ENCODE measurements around the gene DTD1.

Gene DTD1

GRCh38 chr20:18662279-18663040 lies 74.6 kb downstream of the DTD1 start:
- no peak for DNase-seq (ENCODE audit: low spot score)

GRCh38 chr20:18663932-18664331 lies 76.1 kb downstream of the DTD1 start:
- DNase-seq (ENCODE audit: low spot score): no peak

DNA sequence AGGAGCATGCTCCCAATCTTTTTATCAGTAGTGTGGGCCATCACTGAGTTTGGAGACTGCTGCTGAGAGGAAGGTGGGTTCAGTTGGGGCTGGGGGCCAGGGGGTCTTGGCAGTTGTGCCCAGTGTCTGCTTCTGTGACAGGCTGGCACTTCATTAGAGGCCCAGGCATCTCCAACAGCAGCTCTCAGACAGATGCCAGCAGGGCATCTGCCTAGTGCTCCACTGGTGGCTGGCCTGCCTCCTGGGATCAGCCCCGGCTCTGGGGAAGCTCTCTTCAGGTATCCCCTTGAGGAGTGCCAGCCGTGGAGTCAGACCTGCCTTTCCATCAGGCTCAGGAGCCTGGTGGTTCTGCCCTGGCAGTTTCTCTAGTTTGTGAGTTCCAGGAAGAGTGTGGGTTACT lies 77.3 kb downstream of the DTD1 start:
- no peak for DNase-seq (ENCODE audit: low spot score)

GRCh38 chr20:18666803-18667415 lies 79.1 kb downstream of the DTD1 start:
- DNase-seq (ENCODE audit: low spot score): no peak

DNA sequence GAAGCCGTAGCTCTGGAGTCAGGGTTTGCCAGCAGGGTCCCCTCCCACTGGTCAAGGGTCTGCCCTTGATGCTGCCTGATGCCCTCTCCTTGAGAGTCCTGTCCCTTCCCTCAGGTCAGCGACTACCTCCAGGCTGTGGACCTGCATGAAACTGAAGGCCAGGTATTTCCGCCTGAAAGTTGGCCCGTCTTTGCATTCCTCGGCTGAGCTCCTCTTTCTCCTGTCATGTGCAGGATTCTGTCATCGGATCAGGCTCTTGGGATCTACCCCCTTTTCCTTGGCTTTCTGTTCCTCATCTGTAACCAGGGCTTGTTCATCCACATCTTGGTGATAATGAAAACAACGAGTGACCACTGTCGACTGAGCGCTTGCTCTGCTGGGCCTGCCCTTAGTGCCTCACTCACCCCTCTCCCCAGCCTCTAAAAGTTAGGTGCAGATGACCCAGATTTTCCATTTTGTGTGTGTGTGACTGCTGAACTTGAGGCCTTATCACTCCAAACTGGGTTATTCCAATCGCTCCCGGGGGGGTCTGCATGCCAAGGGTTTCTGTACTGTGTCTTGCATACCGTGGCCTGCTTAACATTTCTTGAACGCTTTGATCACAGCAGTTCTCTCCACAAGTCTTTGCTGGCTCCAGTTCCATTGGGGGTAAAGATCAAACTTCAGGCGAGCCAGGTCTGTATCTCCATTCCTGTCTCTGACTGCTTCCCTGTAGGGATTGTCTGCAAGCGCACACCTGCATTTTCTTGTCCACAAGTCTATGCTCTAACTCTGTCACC lies 81.6 kb downstream of the DTD1 start:
- no peak for DNase-seq (ENCODE audit: low spot score)

- no peak for DNase-seq (ENCODE audit: low spot score)
Measured at GRCh38 chr20:18671203-18671710, 83.4 kb downstream of the DTD1 start.

GRCh38 chr20:18672834-18673233 lies 85.0 kb downstream of the DTD1 start:
- DNase-seq (ENCODE audit: low spot score): no peak

DNA sequence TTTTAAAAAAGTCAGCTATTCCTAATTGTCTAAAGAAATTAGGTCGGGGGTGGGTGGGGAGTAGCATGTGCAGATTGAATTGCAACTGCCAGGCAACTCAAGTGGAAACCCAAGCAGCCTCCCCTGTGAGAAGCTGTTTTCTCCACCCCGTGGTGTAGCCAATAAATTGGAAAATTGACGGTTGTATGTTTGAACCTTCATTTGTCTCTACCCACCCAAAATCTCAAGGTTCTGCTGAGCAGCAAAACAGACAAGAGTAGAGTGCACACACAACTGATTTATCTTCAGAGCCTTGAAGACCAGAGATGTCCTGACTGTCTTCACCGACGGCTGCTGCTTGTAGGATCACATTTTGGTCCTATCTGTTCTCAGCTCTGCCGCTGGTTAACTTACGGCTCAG lies 88.5 kb downstream of the DTD1 start:
- no peak for DNase-seq (ENCODE audit: low spot score)

- DNase-seq (ENCODE audit: low spot score): no peak
Measured at GRCh38 chr20:18677126-18677525, 89.3 kb downstream of the DTD1 start.

- no peak for DNase-seq (ENCODE audit: low spot score)
Measured at GRCh38 chr20:18678549-18679419, 90.9 kb downstream of the DTD1 start.

DNA sequence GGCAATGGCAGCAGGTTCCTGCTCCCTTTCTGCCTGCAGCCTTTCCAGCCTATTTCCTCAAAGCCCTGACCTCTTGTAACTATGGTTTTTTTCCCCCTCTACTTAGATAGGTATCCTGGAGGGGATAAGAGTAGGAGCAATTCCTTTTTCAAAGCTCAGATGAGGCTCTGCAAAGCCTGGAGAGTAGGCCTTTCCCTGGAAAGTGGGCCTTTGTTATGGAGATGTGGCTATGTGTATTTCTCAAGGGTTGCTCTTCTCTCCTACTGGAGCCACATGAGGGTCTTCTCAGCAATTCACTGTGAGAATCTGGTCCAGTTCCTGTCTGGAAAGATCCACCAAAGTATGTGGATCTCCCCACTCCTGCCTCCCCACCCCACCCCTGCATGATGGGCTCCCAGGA lies 96.0 kb downstream of the DTD1 start:
- no peak for DNase-seq (ENCODE audit: low spot score)

DNA sequence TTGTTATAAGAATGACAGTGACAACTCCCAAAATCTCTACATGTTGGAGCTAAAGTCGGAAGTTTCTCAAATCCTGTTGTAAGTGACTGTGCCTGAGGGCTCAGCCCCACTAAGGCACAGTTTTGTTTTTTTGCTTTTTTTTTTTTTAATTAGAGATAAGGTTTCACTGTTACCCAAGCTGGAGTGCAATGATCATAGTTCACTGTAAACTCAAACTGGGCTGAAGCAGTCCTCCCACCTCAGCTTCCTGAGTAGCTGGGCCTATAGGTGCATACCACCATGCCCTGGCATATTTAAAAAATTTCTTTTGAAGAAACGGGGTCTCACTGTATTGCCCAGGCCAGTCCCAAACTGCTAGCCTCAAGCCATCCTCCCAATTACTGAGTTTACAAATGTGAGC lies 96.9 kb downstream of the DTD1 start:
- DNase-seq (ENCODE audit: low spot score): no peak

GRCh38 chr20:18685406-18685805 lies 97.6 kb downstream of the DTD1 start:
- DNase-seq (ENCODE audit: low spot score): no peak

- DNase-seq (ENCODE audit: low spot score): no peak
Measured at GRCh38 chr20:18686696-18687095, 98.8 kb downstream of the DTD1 start.

- DNase-seq (ENCODE audit: low spot score): no peak
Measured at GRCh38 chr20:18688676-18689075, 100.8 kb downstream of the DTD1 start.

DNA sequence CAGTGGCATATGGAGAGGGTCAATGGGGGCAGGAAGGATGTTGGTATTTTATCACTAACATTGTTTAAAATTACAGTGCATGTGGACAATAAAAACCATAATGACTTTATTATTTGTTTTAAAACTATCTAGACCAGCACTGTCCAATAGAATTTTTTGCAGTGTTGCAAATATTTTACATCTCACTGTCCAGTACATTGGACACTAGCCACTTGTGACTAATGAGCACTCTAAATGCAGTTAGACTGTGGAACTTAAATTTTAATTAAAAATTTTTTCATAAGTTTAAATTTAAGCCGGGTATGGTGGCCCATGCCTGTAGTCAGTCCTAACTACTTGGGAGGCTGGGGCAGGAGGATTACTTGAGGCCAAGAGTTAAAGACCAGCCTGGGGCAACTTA lies 101.7 kb downstream of the DTD1 start:
- DNase-seq (ENCODE audit: low spot score): no peak

- DNase-seq (ENCODE audit: low spot score): no peak
Measured at GRCh38 chr20:18692447-18692846, 104.6 kb downstream of the DTD1 start.

DNA sequence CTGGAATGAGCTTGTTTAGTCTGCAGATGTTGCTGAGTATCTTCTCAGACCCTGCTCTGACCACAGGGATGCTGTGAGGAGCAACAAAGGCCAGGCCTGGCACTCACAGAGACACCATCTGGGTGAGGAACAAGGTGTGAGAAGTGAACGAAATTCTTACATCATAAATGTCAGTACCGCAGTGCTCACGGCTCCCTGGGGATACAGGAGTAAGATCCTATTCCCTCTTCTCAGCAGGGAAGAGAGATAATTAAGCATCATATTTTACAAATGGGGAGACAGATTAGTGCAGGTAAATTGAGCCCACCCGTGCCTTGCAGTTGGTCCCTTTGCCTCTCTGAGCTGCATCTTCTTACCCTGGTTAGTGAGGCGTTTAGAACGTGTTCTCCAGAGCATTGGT lies 106.2 kb downstream of the DTD1 start:
- DNase-seq (ENCODE audit: low spot score): no peak

- DNase-seq (ENCODE audit: low spot score): no peak
Measured at GRCh38 chr20:18695175-18695574, 107.3 kb downstream of the DTD1 start.

GRCh38 chr20:18698735-18699380 lies 111.0 kb downstream of the DTD1 start:
- DNase-seq (ENCODE audit: low spot score): no peak

DNA sequence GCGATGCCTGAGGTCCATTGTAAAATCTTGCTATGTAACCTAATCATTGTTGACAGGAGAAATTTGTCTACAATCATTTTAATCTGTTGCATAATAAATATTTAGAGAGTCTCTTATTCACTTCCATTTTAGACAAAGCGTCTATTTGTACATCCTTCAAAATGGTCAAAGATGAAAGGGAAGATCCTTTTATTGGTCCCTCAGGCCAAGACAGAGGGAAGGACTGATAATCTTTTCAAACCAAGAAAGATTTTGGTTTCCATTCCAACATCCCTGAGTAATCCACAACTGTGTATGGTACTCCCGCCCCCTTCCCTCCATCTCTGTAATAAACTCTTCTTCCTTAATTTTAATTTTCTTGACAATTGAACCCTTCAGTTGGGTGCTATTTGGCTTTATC lies 114.1 kb downstream of the DTD1 start:
- DNase-seq (ENCODE audit: low spot score): no peak

All from hematopoietic multipotent progenitor cell treated with erythropoietin and hydrocortisone succinate and interleukin-3 and kit ligand, for 17 days (in vitro differentiated cells).